ENCODE data around the gene NAP1L5.

DNA sequence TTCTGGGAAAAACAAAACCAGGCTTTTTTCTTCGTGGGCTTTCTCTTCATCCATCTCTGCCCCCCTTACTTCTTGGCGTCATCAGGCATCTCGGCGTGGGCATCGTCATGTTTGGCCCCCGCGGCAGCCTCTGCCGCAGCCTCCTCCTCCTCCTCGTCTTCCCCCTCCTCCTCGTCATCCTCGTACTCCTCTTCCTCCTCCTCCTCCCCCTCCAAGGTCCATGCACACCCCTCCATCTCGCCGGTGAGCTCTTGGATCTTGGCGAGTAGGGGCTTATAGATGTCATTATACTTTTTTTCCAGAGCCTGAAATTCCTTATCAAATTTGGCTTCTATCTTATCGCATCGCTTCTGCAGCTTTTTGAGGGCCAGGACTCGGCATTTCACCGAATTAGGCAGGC, 488 bp downstream of the NAP1L5 start:
- TF ChIP-seq CTCF (IDR thresholded peaks at IDR 0.05) (no peak), EP300 (IDR thresholded peaks at IDR 0.05) (no peak), POLR2A (IDR thresholded peaks at IDR 0.05) (no peak), POLR2AphosphoS5 (IDR thresholded peaks at IDR 0.05) (no peak)

Measured in gastroesophageal sphincter (tissue), 3 donors.